Amniotic stem cell (primary cell): ENCODE data around the gene PTPN7.
"Not testable (repeated sequence)": the region's sequence is repeated elsewhere in the genome, so short reads cannot be mapped to it uniquely, and the experiment has no call there.

ENCODE experiments used
- DNase-seq: peaks from one replicate; lab custom pipeline; 2025; lab: John Stamatoyannopoulos, UW

PTPN7 gene

DNA sequence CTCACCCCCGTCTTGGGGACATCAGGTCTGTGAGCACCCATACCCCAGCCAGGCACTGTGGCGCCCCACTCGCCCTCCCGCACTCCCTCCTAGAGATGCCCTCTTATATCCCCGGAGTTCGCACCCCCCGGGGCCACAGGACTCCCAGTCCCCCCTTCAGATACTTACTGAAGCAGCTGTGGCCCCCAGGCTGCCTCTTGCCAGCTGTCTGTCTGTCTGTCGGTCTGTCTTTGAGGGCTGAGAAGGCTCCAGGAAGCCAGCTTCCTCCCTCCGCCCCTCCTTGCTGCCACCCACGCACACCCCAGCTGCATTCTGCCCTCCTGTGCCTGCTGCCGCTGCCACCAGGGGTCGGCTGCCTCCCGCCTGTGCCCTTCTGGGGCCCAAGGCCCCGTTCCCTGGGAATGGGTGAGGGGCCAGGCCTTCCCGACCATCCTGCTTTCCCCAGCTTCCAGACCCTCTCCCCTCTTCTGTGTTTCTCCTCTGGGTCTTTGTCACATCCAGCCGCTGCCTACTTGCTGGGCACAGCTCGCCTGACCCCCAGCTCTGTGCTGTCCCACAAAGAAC lies at the start of gene PTPN7:
Gene PTPN7, minus strand, starts transcription at position 226 of the 564 bp plus-strand sequence. CDS start 1,200 bp downstream, outside the sequence.
- DNase-seq: no peak

DNA sequence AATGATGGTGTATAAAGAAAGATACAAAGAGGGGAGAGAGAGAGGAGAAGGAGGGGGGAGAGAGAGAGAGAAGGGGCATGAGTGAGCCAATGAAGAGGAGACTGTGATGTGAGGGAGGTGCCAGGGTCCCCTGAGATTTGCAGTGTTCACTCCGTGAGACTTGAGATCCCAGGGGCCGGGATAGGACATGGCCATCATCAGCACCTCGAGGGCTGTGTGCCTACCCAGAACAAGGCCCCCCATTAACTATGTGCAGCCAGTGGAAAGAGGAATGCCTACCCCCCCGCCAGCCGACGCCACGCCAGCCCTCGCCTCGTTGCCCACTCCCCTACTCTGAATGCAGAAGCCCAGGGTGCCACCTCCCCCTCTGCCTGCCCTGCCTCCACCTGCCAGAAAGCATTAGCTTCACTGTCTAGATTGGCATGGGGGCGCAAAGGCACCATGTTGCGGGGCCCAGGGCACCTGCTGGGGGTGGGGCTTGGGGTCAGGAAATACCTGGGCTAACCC lies 48.0 kb upstream of the PTPN7 start:
- no peak for DNase-seq

DNA sequence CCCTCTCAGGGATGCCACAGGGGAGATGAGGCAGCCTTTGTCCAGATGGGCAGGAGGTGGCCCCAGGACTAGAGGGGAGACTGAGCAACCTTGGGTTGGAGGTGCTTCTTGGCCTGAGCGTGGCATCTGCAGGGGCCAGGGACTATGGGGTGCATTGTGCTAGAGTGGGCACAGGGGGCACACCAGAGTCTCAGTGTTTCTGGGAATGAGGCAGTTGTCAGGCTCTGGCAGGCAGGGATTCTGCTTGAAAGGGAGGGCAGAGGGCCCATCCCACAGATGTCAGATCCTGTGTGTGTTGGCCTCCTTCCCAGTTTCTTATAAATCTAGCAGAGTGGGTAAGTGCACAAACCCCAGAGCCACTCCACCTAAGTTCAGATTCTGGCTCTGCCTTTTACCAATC lies 46.9 kb upstream of the PTPN7 start:
- peak; percentile 14 for DNase-seq

DNA sequence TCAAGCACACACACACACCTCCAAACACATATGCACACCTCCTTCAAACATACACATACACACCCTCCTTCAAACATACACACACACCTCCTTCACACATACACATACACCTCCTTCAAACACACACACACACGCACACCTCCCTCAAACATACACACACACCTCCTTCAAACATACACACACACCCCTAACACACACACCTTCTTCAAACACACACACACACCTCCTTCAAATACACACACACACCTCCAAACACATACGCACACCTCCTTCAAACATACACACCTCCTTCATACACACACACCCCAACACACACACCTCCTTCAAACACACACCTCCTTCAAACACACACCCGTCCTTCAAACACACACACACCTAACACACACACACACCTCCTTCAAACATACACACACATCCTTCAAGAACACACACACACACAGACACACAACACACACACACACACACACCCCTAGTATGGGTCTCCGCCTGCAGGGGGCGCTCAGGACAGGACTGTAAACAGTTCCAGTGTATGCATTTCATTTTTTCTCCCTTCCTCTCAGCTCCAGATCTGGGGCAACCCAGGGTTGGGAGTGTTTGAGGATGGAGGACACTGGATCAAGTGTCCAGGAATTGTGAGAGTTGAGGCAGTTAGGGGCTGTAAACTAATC lies 45.3 kb upstream of the PTPN7 start:
- no peak for DNase-seq

DNA sequence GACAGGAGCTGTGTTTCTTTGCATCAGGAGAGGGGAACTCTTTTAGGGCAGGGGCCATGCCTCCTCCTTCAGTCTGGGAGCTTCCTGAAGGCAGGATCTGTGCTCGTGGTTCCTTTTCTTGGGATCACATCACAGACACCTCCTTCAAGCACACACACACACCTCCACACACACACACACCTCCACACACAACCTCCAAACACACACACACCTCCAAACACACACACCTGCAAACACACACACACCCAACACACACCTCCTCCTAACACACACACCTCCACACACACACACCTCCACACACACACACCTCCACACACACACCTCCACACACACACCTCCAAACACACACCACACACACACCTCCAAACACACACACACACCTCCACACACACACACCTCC lies 43.7 kb upstream of the PTPN7 start:
- no peak for DNase-seq

DNA sequence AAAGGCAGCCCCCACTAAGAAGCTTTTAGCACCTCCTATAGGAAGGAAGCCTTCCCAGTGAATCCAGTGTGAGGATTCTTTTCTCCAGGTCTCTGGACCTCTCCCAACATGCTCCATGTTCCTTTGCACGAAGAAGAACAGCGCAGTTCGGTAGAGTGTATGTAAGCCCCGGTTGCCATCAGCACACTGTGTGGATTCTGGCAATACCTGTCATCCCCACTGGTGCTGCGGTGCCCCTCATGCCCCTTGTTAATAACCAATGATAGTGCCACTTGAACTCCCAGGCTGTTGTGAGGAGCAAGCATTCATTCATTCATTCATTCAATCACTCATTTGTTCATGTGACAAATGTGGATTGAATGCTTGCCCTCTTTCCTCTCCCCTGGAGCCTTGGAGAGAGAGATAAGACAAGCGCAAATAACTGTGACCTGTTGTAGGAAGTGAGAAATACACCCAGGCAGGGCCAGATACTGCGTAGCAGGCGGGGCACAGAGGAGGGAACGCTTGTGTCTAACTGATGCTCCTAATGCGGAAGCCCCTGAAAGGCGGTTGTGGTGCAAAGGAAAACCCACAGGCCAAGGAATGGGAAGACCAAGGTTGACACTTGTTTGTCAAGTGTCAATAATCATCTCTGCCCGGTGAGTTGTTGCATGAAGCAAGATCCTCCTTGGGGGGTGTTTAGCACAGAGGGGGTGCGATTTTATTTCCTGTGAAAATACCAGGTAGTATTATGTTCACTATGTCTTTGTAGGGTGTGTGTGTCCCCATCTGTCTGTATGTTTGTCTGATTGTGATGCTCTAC lies 43.0 kb upstream of the PTPN7 start:
- no peak for DNase-seq

DNA sequence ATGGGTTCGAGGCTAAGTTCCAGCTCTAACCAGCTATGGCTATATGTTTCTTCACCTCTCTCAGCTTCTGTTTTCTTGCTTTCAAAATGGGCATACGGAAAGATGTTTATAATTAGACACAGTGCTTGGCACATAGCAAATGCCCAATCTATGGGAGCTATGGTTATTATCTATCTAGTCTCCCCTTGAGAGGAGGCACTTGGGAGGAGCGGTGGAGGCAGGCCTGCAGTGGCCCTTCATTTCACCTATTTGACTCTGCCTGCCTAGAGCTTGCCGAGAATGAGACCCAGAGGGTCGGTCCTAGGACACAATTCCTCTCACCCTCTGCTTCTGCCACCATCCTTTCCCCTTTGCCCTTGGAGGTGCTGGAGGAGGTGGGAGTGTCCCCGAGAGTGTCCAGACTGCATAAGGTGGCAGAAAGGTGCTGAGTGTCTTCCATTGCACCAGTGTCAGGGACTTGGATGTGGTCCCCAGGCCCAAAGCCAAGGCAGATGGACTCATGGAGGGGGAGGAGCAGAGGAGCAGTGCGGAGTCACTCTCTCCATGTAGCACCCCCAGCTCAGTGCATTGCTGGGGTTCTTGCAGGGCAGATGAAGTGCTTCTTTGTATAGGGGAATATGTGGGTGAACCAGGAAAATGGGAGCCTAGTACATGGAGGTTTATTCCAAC lies 42.2 kb upstream of the PTPN7 start:
- DNase-seq: no peak

DNA sequence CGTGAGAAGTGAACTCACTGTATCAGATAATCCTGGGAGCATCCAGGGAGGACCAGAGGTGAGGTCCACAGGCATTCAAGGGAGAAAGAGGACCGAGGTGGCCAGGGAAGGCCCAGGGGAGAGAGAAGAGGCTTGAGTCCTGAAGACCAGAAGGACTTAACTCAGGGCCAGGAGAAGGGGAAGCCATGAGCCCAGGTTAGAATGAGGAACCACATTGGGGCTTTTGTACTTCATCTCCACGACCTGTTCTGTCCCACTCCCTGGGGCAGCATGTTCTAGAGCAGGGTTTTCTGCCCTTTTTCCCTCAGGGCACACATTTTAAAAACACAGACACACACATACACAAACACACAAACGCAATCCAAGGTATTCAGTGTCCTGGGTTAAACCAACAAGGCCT lies 41.6 kb upstream of the PTPN7 start:
- no peak for DNase-seq

DNA sequence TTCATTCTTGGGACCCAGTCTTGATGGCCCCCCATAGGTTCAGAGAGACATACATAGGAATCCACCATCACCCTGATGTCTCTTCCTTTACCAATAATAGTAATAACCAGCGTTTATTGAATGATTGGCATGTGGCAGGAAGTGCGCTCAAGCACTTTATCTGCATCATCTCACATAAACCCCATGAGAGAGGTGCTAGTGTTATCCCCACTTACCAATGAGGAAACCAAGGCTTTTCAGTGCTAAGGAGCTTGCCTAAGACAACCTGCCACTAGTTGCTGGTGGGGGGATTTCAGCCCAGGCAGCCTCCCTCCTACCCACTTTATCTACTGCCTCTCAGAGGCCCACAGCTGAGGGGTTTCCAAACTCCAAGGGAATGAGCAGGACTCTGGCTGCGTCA lies 40.9 kb upstream of the PTPN7 start:
- DNase-seq: no peak

DNA sequence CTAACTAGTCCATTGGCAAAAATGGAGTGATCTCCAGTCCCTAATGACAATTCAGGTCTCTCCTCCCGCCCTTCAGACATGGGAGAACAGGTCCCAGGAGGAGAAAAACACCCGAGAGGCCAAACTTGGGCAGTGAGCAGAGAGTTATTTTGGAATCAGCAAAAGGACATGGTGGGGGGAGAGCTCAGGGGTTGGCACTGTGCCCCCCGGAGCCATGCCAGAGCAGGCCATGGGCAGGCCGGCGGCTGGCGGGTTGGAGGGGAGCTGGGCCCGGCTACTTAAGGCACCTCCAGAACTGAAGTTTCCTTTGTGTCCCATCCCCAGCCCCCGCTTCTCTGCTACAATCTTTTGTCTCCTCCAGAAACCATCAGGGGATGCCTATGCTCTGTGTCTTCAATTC lies 40.3 kb upstream of the PTPN7 start:
- no peak for DNase-seq

DNA sequence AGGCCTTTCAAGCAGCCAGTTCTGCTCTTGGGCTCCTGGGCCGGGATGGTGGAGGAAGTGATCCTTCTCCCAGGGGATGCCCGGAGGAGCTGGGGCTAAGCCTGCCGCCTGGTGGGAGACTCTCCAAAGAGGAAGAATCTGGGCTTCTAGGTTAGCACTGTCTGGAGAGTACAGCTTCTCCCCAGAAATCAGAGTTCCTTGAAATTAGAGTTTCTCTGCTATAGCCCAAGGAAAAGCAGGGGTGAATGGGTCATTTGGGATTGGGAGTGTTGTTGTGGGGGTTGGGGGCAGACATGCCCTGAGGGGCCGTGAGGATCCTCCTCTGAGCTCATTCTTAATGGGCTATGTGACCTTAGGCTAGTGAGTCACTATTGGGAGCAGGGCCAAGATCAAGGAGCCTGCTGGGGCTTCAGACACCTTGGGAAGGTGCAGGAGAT lies 39.7 kb upstream of the PTPN7 start:
- DNase-seq: no peak

DNA sequence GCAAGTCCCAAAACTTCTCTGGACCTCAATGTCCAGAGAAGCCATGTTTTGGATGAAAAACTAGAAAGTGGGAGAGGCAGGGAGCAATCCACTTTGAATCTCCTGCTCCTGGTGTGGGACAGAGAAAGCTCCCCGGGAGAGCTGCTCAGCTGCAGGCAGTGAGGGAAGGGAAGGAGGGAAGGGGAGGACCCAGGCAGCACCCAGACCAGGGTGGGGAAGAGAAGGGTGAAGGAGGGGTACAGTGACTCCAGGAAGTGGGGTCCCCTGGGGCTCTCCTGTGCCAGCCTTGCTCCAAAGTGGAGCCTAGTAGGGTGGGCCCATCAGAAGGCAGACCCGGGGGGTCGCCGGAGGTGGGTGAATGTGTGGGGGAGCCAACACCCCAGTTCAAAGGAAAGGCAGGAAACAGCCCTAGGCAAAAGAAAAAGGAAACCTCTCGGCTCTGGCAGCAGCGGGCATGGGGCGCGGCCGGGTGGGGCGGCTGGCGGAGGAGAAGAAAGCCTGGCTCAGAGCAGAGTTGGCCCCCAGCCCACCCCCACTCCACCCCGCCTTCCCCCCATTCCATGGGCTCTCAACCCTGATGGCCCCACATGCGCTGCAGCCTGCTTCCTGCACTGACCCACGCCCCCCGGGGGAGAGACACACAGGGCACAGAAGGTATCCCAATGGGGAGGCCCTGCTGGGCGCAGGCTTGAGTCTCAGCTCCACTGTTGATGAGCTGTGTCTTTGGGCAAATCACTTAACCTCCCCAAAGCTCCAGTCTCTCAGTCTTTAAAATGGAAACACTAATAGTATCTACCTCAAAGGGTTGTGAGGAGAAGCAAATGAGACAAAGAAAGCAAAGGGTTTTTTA lies 38.9 kb upstream of the PTPN7 start:
- DNase-seq: no peak

DNA sequence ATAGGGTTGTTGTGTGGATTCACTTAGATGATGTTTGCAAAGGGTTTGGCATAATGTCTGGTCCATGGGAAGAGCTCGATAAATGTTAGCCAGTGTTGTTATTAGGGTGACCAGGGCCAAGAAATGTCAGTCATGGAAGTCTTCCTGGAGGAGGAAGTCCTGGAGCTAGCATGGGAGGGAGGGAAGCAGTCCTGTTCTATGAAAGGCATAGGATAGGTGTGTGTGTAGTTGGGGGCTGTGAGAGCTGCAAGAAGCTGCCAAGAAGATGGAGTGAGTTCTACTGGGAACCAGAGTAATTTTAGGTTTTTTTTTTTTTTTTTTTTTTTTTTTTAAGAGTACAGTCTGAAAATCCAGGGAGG lies 37.9 kb upstream of the PTPN7 start:
- no peak for DNase-seq

DNA sequence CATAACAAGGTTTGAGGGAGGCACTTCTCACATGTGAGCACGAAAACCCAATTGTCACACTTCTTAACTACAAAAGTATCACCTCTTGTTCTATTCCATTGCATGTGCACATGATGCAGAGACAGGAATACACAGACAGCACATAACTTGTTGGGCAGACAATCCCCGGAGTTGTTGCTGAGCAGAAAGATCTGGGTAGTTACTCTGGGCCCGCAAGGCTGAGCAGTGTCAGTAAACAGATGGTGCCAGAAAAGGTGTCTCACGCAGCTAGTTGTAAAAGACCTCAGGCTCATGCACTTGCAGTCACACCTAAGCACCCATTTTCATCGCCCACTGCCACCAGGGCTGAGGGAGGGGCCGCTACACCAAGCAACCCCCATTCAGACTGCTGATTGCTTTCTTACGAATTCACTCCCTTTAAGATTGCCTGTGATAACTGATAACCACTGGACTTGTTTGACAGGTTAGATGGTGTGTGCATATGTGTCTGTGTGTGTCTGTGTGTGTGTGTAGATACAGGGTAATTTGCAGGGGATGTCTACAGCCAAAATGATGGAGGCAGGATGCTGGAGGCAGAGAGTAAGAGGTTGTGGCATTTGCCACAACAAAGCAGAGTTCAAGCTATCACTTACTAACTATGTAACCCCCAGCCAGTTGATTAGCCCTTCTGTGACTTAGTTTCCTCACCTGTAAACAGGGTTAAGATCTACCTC lies 37.4 kb upstream of the PTPN7 start:
- DNase-seq: no peak

DNA sequence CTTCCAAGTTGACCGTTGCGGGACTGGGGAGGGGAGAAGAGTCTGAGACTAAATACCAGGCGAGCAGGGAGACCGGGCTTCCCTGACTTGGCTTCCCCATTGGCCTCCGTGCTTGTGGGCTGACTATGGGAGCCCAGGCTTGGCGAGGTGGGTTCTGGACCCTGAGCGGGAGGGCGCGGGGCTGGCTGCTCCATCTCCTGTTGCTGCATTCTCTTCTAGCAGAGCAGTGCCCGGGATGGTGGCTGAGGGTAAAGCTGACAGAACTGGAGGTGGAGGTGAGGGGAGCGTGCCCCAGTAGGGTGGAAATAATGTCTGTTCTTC lies 33.9 kb upstream of the PTPN7 start:
- no peak for DNase-seq

DNA sequence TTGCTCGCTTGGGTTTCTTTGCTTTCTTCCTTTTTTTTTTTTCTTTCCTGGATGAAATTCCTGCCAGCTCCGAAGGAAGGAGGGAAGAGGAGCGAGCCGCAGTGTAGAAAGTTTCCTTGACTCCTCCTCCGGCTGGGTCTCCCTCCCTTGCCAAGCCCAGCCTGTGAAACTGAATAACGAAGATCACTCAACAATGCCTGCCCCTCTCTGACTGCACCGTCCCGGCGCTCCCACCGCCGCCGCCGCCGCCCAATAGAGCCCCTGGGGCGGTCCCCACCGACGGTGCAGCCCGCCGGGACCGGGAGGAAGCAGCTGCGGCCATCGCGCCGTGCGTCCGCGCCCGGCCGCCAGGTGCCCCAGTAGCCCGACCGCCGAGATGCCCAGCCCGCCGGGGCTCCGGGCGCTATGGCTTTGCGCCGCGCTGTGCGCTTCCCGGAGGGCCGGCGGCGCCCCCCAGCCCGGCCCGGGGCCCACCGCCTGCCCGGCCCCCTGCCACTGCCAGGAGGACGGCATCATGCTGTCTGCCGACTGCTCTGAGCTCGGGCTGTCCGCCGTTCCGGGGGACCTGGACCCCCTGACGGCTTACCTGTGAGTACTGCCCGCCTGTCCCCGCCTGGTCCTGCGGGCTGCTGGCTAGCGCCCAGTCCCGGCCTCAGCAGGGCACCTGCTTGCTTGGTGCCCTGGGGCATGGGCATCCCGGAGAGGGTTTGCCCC lies 33.4 kb upstream of the PTPN7 start, which contains the start of gene LGR6:
Gene LGR6, plus strand, starts transcription at position 186 of the 714 bp plus-strand sequence. Its CDS starts 191 bp downstream, at position 377.
- DNase-seq: no peak

DNA sequence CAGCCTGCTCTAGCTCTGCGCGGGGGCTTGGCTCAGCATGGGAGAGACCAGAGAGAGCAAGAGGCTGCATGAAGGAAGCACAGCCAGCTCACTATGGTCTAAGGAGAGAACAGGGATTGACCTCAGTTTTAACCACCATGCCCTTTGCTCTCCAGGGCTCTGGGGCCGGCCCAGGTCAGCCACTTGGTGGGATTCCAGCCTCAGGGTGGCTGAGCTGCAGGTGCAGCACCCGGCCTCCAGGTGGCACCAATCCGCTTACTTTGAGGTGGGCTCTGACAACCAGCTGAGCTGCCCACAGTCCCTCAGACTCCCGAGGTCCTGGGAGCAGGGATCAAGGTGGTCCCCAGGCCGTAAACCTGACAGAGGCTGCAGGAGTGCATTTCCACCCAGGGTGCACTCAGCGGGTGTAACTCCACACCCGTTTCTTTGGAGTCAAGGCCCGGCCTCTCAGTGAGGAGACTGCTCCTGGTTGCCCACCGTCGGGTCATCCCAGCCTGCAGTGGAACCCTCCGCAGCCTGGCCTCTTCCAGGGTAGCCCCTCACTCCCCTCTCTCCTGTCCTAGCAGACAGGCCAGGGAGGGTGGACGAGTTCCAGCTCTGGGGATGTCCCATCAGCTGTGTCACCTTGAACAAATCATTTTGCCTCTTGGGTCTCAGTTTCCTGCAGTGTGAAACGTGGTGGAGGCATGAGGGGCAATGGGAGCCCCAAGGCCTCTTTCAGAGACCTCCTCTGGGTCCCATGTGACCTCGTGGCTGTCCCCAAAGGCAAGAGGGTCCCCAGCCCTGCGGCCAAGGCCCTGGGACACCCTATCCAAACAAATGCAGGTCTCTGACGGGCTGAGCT lies 32.6 kb upstream of the PTPN7 start:
- peak; percentile 42 for DNase-seq

DNA sequence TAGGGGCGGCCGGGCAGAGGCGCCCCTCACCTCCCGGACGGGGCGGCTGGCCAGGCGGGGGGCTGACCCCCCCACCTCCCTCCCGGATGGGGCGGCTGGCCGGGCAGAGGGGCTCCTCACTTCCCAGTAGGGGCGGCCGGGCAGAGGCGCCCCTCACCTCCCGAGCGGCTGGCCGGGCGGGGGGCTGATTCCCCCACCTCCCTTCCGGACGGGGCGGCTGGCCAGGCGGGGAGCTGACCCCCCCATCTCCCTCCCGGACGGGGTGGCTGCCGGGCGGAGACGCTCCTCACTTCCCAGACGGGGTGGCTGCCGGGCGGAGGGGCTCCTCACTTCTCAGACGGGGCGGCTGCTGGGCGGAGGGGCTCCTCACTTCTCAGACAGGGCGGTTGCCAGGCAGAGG lies 31.0 kb upstream of the PTPN7 start:
- DNase-seq: not testable (repeated sequence)
